Heart right ventricle (tissue), 16 donors: ENCODE data around the gene CCDC18. TPM values are rescaled to one million over a fixed set of nuclear protein-coding genes. Genes with fewer than 3 reads are reported as not detected.
"Not testable (repeated sequence)": the region's sequence is repeated elsewhere in the genome, so short reads cannot be mapped to it uniquely, and the experiment has no call there.

Experiments used
- ATAC-seq, 8 donors: fragments of 200-7000 bp; cut with Tn5 transposase; one replicate each; pipeline ENCODE4 v1.9.1; 2020; ENCODE audit warnings: mild to moderate bottlenecking in 8 of 8, moderate library complexity in 8 of 8, moderate number of reproducible peaks in 1 of 8
- DNase-seq, 2 donors: peaks; one replicate each; pipeline ENCODE4 v3.0.0-alpha.2; 2020
- H3K27ac ChIP-seq, 10 donors: fragments of 200-600 bp; sonication (generic) in 2 of 10; one replicate each; pipeline versions ENCODE4 v1.5.0 to v1.8.0; 2020 to 2022; ENCODE audit warnings: mild to moderate bottlenecking in 3 of 10
- H3K27me3 ChIP-seq, 7 donors: fragments of 200-600 bp; one replicate each; pipeline ENCODE4 v1.8.0; 2021 to 2022; ENCODE audit warnings: mild to moderate bottlenecking in 2 of 7
- H3K36me3 ChIP-seq, 9 donors: fragments of 200-600 bp; sonication (generic) in 1 of 9; one replicate each; pipeline versions ENCODE4 v1.5.0 to v1.8.0; 2020 to 2022; ENCODE audit warnings: mild to moderate bottlenecking in 2 of 9
- H3K4me1 ChIP-seq, 9 donors: fragments of 200-600 bp; sonication (generic) in 1 of 9; one replicate each; pipeline versions ENCODE4 v1.5.0 to v1.8.0; 2020 to 2022; ENCODE audit warnings: mild to moderate bottlenecking in 4 of 9
- H3K4me3 ChIP-seq, 10 donors: fragments of 200-600 bp; sonication (generic) in 2 of 10; one replicate each; pipeline versions ENCODE4 v1.5.0 to v1.8.0; 2020 to 2022; ENCODE audit warnings: mild to moderate bottlenecking in 7 of 10, moderate library complexity in 2 of 10
- H3K9me3 ChIP-seq, 11 donors: fragments of 200-600 bp in 10 of 11; sonication (generic) in 2 of 11; one replicate each; pipeline versions ENCODE4 v1.5.0 to v1.8.0; 2013 to 2022; ENCODE audit warnings: mild to moderate bottlenecking in 2 of 11, control low read depth in 1 of 11, moderate library complexity in 1 of 11
- WGBS, 2 donors: extraction: QIAGEN DNeasy Blood & Tissue Kit; methylation state at CpG; one replicate each; pipeline ENCODE4 v1.1.7; 2013; ENCODE audit warnings: inconsistent platforms in 1 of 2; 5-methylcytosine and 5-hydroxymethylcytosine counted together
- intact Hi-C, 10 donors: fragments of 100-400 bp; cut with DNase I; formaldehyde crosslinking; loops; one replicate each; pipeline versions ENCODE4 v1.11.1 to v1.14.2; 2022
- polyA plus RNA-seq, 2 donors: library from polyadenylated mRNA; stranded (reverse); fragments of 200-250 nt; gene quantifications; one replicate each; pipeline ENCODE4 v1.2.3, GENCODE V29; 2013
- total RNA-seq, 10 donors: library from RNA; stranded (reverse); fragmentation: NEBNext Ultra II Directional in 3 of 10; extraction: Animal tissue kit (Norgen Biotek cat#: 25700) in 3 of 10; gene quantifications; one replicate each; pipeline versions ENCODE4 v1.2.1 to v1.2.4, GENCODE V29; 2021 to 2023
- TF ChIP-seq, protein P1 (sequence below), 9 donors: fragments of 200-600 bp; sonication (generic) in 2 of 9; IDR thresholded peaks; one replicate each; pipeline versions ENCODE4 v1.5.0 to v1.8.0; 2021 to 2022; ENCODE audit warnings: antibody characterized with exemption in 9 of 9, mild to moderate bottlenecking in 5 of 9, moderate library complexity in 1 of 9
- donor health status: Arrhythmogenic right ventricular cardiomyopathy.
- donor health status: ischemic (EF 13 %, LVEDD 7.1; RV severe dilation, severe dysfunction).
- donor health status: healthy with polysubstance abuse.
- donor health status: DM: no; HTN: yes; CAD: no.
- donor health status: DM: no; HTN: no; CAD: no.
- donor health status: ischemic (EF 25% LVEDD 6.9; RV normal size, moderate dysfunction).
- donor health status: ischemic (EF 25% LVEDD 5.7; RV mildly dilated, moderate dysfunction).
- donor health status: healthy.
- donor health status: DM: yes; HTN: yes; CAD: no.
- donor health status: Ischemic cardiomyopathy.
- donor health status: ischemic (EF 35%, LVEDD 5.7; RV mildly dilated, moderate dysfunction).
- donor health status: nonischemic (EF 11% LVEDD 7.7; RV severe dilation, severe dysfunction).
- donor health status: DM: yes; HTN: yes; CAD: no.
- donor health status: PGD.
- donor health status: ischemic (EF 29% LVEDD 5.4; RV normal size, mild dysfunction).
- donor health status: nonischemic (EF 23%, LVEDD 6.1; RV moderate dilation, normal function).

CCDC18 gene
- total and polyA plus RNA-seq, 12 donors, result 1.4 to 6.8 (median 3.0) TPM

DNA sequence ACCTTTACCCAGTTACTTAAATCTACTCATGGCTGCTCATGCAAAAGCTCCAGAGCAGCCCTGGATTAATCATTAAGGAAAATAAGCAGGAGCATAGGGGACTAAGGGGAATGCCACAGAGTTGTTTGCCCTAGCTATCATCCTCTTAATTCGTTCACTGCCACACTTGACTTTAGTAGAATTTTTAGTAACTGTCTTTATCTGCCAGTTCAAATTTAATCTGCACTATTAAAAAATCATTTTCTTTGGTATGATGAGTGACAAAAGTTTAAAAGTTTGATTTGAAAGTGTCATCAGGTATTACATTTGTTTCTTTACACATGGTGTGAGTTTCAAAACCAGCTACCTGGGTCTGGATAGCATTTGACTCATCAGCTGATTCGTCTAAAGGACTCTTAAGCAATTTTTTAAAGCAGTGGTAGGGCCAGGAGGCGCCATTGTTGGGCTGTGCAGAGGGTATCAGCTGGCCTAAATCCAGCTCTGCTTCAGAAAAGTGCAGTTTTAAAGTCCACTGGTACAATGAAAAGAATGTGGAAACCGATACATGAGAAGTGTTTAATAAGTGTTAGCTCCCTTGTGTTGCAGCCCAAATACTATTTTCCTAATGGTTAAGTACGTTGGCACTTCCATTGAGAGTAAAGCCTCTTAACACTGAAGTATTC lies 95.2 kb downstream of the CCDC18 start:
- Histone ChIP-seq H3K4me1 (no peaks in the 10 kb centered on the region), H3K27me3 (no peaks in the 10 kb centered on the region), H3K27ac (no peak overlapping the region), H3K4me3 (no peak overlapping the region), H3K9me3 (peaks cover 0 to 12% (median 0%) of the 10 kb centered on the region in 11 donors), H3K36me3 (peaks cover 0 to 12% (median 0%) of the 10 kb centered on the region in 9 donors)
- TF ChIP-seq, protein P1, sequence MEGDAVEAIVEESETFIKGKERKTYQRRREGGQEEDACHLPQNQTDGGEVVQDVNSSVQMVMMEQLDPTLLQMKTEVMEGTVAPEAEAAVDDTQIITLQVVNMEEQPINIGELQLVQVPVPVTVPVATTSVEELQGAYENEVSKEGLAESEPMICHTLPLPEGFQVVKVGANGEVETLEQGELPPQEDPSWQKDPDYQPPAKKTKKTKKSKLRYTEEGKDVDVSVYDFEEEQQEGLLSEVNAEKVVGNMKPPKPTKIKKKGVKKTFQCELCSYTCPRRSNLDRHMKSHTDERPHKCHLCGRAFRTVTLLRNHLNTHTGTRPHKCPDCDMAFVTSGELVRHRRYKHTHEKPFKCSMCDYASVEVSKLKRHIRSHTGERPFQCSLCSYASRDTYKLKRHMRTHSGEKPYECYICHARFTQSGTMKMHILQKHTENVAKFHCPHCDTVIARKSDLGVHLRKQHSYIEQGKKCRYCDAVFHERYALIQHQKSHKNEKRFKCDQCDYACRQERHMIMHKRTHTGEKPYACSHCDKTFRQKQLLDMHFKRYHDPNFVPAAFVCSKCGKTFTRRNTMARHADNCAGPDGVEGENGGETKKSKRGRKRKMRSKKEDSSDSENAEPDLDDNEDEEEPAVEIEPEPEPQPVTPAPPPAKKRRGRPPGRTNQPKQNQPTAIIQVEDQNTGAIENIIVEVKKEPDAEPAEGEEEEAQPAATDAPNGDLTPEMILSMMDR (IDR thresholded peaks at IDR 0.05), result no peak
- ATAC-seq (no peak), DNase-seq (no peak)
- 84 to 87% methylated on average over 5 of the region's 5 CpGs for WGBS, 2 donors
- intact Hi-C loops, result no loop called here

DNA sequence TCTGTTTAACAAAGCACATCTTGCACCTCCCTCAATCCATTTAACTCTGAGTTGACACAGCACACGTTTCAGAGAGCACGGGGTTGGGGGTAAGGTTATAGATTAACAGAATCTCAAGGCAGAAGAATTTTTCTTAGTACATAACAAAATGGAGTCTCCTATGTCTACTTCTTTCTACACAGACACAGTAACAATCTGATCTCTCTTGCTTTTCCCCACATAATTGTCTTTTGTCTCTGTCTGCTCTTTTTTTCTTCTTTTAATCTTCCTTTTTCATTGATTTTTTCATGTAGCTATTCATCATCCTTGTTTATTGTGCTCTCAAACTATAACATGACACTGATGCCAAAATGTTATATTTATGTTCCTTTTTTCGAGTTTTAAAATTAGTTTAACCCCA lies 97.0 kb downstream of the CCDC18 start:
- H3K27me3 ChIP-seq, ATAC-seq, DNase-seq, H3K27ac ChIP-seq, H3K4me3 ChIP-seq, intact Hi-C loops, H3K4me1 ChIP-seq: not testable (repeated sequence)
- peaks cover 0 to 17% (median 0%) of the 10 kb centered on the region in 11 donors for H3K9me3 ChIP-seq
- 43 to 47% methylated on average over 3 of the region's 3 CpGs for WGBS, 2 donors
- H3K36me3 ChIP-seq, result peaks cover 0 to 13% (median 0%) of the 10 kb centered on the region in 9 donors

DNA sequence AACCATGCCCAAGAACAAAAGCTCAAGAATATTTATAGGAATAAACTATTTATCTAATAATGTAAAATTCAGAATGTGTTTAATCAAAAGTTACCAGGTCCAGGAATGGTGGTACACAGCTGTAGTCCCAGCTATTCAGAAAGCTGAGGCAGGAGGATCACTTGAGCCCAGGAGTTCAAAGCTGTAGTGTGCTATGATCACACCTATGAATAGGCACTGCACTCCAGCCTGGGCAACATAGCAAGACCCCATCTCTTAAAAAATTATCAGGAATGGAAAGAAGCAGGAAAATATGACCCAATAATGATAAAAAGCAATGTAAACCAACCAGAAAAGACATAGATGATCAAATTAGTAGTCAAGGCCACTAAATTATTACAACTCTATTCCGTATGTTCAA lies 103.0 kb downstream of the CCDC18 start:
- ATAC-seq, result no peak
- no peak for DNase-seq
- Histone ChIP-seq H3K27me3 (no peaks in the 10 kb centered on the region), H3K4me3 (no peak overlapping the region), H3K9me3 (peaks cover 0 to 17% (median 0%) of the 10 kb centered on the region in 11 donors), H3K36me3 (peaks cover 0 to 28% (median 5%) of the 10 kb centered on the region in 9 donors), H3K27ac (no peak overlapping the region), H3K4me1 (no peaks in the 10 kb centered on the region)
- intact Hi-C loops, result no loop called here
- TF ChIP-seq, protein P1 (IDR thresholded peaks at IDR 0.05), result no peak
- 90% methylated on average over 1 of the region's 1 CpG for WGBS, 2 donors

DNA sequence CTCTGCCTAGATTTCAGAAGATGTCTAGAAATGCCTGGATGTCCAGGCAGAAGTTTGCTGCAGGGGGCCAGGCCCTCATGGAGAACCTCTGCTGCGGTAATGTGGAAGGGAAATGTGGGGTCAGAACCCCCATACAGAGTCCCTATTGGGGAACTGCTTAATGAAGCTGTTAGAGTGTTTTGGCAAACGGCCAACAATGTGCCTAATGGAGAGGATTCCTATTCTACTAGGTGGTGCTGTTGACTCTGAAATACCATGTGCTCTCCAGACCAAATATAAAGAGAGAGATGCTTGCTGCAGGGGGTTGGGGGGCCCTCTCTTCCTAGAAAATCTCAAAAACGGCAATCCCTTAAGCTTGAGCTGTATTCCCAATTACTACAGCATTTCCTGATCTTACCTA lies 108.0 kb downstream of the CCDC18 start:
- no peaks in the 10 kb centered on the region for H3K27me3 ChIP-seq
- peaks cover 0 to 5% (median 0%) of the 10 kb centered on the region in 11 donors for H3K9me3 ChIP-seq
- TF ChIP-seq, protein P1 (IDR thresholded peaks at IDR 0.05), result no peak
- H3K4me1 ChIP-seq, result no peaks in the 10 kb centered on the region
- intact Hi-C loops, result no loop called here
- H3K4me3 ChIP-seq, result no peak overlapping the region
- DNase-seq (no peak), ATAC-seq (no peak)
- peaks cover 0 to 31% (median 5%) of the 10 kb centered on the region in 9 donors for H3K36me3 ChIP-seq
- no peak overlapping the region for H3K27ac ChIP-seq
- 71 to 78% methylated on average over 3 of the region's 3 CpGs for WGBS, 2 donors

DNA sequence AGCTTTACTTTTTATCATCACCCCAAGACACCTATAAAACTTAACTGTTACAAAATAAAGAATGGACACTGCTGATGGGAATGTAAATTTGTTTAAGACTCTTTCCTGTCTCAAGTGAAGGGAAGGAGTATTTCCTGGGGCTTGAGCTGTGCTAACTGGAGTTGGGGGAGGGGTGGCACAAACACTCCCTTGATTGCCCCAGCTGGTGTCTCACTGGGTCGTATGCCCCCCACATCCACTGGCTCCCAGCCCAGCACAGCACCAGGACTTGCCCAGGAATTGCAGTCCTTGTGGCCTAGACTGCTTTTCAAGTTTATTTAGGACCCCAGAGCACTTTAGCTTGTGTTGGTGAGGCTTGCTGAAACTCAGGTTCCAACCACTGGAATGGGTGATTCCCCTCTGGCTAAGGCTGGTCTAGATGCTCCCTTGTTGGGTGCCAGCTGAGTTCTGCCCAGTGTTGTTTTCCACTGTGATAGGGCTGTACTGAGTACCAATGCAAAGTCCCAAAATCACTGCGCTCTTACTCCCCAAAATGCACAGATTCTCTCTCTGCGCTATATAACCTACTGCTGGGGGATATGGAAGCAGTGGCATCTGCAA lies 116.1 kb downstream of the CCDC18 start:
- H3K4me1 ChIP-seq, result no peaks in the 10 kb centered on the region
- intact Hi-C loops, result no loop called here
- no peak for DNase-seq
- ATAC-seq, result no peak
- no peaks in the 10 kb centered on the region for H3K27me3 ChIP-seq
- 73 to 80% methylated on average over 3 of the region's 3 CpGs for WGBS, 2 donors
- H3K4me3 ChIP-seq, result no peak overlapping the region
- TF ChIP-seq, protein P1 (IDR thresholded peaks at IDR 0.05), result no peak
- no peak overlapping the region for H3K27ac ChIP-seq
- peaks cover 0 to 5% (median 0%) of the 10 kb centered on the region in 11 donors for H3K9me3 ChIP-seq
- peaks cover 0 to 15% (median 0%) of the 10 kb centered on the region in 9 donors for H3K36me3 ChIP-seq
